ENCODE data around the gene RHEB. TPM values are rescaled to one million over a fixed set of nuclear protein-coding genes. Genes with fewer than 3 reads are reported as not detected.

RHEB gene
- total and polyA plus RNA-seq, 2 experiments from 2014 or later: 101 to 239 TPM

GRCh38 chr7:151429560-151430331 lies 89.9 kb downstream of the RHEB start:
- Histone ChIP-seq H3K4me1 (ENCODE audit: insufficient read depth) (peaks cover 25% of the 10 kb centered on the region), H3K27me3 (ENCODE audit: insufficient read depth) (no peaks in the 10 kb centered on the region), H3K4me3 (no peak overlapping the region), H3K27ac (ENCODE audit: low read depth) (no peak overlapping the region), H3F3A (replicated peaks; ENCODE audit: low read depth) (no peaks in the 10 kb centered on the region), H2AFZ (no peak overlapping the region), H3K79me2 (replicated peaks; ENCODE audit: insufficient read depth) (no peaks in the 10 kb centered on the region), H3K4me2 (peak overlapping the region; percentile 45), H3K9me2 (ENCODE audit: insufficient read depth) (no peaks in the 10 kb centered on the region), H4K20me1 (replicated peaks; ENCODE audit: insufficient read depth) (no peaks in the 10 kb centered on the region), H3K36me3 (ENCODE audit: insufficient read depth) (no peaks in the 10 kb centered on the region; the same call in 1 of the 2 replicates)
- no peak overlapping the region; the same call in 2 of the 3 replicates for H3K4me3 Mint-ChIP-seq
- no peaks in the 10 kb centered on the region for H3K9me3 Mint-ChIP-seq
- H3K36me3 Mint-ChIP-seq (ENCODE audit: low read depth): no peaks in the 10 kb centered on the region
- peak; percentile 18 for ATAC-seq
- no peak for TF ChIP-seq EZH2phosphoT487 (IDR thresholded peaks at IDR 0.05; ENCODE audit: unreplicated experiment)
- TF ChIP-seq EZH2 (IDR thresholded peaks at IDR 0.05; ENCODE audit: low read depth, unreplicated experiment): no peak
- TF ChIP-seq ZNF462 (CRISPR knock-in tag; IDR thresholded peaks at IDR 0.05): no peak
- TF ChIP-seq CREB1 (CRISPR knock-in tag; IDR thresholded peaks at IDR 0.05; ENCODE audit: low read depth): no peak
- TF ChIP-seq REST (IDR thresholded peaks at IDR 0.05; ENCODE audit: unreplicated experiment): no peak
- TF ChIP-seq ZNF114 (CRISPR knock-in tag; IDR thresholded peaks at IDR 0.05): no peak
- TF ChIP-seq ZNF331 (CRISPR knock-in tag; IDR thresholded peaks at IDR 0.05; ENCODE audit: low read depth): no peak
- TF ChIP-seq ETS1 (IDR thresholded peaks at IDR 0.05): no peak
- no peak for TF ChIP-seq POLR2AphosphoS5 (IDR thresholded peaks at IDR 0.05; ENCODE audit: low read depth)
- TF ChIP-seq NANOG (IDR thresholded peaks at IDR 0.05; ENCODE audit: borderline replicate concordance): no peak
- TF ChIP-seq, protein P1, sequence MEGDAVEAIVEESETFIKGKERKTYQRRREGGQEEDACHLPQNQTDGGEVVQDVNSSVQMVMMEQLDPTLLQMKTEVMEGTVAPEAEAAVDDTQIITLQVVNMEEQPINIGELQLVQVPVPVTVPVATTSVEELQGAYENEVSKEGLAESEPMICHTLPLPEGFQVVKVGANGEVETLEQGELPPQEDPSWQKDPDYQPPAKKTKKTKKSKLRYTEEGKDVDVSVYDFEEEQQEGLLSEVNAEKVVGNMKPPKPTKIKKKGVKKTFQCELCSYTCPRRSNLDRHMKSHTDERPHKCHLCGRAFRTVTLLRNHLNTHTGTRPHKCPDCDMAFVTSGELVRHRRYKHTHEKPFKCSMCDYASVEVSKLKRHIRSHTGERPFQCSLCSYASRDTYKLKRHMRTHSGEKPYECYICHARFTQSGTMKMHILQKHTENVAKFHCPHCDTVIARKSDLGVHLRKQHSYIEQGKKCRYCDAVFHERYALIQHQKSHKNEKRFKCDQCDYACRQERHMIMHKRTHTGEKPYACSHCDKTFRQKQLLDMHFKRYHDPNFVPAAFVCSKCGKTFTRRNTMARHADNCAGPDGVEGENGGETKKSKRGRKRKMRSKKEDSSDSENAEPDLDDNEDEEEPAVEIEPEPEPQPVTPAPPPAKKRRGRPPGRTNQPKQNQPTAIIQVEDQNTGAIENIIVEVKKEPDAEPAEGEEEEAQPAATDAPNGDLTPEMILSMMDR (conservative IDR thresholded peaks at IDR 0.05; ENCODE audit: low read depth in 2 of 2): no peak
- TF ChIP-seq STAT1 (IDR thresholded peaks at IDR 0.05; ENCODE audit: unreplicated experiment): no peak
- no peak for TF ChIP-seq JUNB (IDR thresholded peaks at IDR 0.05; ENCODE audit: unreplicated experiment)
- no peak for DNase-seq (ENCODE audit: low spot score)
- H3K4me1 Mint-ChIP-seq: peaks cover 28% of the 10 kb centered on the region
- peaks cover 7% of the 10 kb centered on the region for H3K27me3 Mint-ChIP-seq (ENCODE audit: insufficient read depth, low read depth, poor library complexity)
- peak overlapping the region; percentile 87; the same call in 1 of the 2 replicates for H3K27ac Mint-ChIP-seq

Measured in GM23338 (cell line).